ENCODE measurements around the gene SV2B.
"Not testable (repeated sequence)": the region's sequence is repeated elsewhere in the genome, so short reads cannot be mapped to it uniquely, and the experiment has no call there.

Gene SV2B

DNA sequence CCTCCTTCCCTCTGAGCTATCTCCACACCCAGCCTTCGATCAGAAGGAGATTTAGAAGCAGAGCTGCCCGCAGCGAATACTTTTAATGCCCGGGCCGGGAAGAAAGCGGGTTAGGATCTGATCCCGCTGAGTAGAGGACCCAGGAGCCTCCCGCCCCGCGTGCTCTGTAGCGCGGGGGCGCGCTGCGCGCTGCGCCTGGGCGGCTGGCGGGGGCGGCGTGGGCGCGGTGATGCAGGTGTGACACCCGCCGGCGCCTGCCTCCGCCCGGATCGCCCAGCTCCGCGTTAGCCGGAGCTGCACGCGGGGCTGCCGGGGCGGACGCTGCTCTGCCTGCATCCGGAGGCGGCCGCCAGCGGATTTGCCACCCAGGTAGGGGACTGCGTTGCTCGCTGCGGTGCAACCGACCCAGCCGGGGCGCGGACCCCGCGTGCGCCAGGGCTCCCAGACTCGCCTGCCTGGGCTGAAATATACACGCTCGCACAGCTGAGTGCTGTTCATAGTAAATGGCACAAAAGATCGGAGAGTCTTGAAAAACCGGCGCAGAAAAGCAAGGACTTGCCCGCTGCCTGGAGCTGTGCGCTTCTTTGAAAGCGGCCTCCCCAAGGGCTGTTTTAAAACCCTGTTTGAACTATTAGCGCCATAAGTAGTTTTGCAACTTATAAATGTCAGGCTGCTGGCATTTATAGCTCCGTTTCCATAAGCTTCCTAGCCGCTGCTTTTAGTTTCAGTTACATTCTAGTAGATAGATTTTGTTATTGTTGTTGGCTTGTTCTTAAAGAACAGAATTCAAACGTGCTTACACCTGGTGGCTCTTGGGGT is at the start of gene SV2B:
Gene SV2B (plus strand): TSS at position 263 of the 819 bp plus-strand sequence. CDS start 126,007 bp downstream, outside the sequence.
- DNase-seq (ENCODE audit: low spot score): no peak

GRCh38 chr15:91051248-91051647 is 48.8 kb upstream of the SV2B start:
- no peak for DNase-seq (ENCODE audit: low spot score)

DNA sequence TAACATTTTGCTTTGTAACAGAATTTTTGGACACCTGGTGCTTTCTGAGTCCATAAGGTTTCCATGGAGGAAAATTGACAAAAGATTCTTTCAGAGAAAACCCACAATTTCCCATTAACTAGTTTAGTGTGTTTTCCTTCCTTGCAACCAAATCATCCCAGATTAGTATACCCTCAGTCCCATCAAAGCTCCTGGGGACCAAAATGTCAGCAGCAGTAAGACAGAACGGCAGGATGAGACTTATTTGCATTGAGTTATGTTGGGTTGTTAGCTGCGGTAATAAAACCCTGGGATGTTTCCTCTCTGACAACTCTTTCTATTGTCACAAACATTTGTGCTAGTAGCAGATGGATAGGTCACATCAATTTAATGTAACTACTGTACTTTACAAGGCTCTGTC is 45.2 kb upstream of the SV2B start:
- DNase-seq (ENCODE audit: low spot score): no peak

GRCh38 chr15:91055548-91056331 is 44.3 kb upstream of the SV2B start:
- DNase-seq (ENCODE audit: low spot score): peak; percentile 87

- DNase-seq (ENCODE audit: low spot score): no peak
These were observed 38.8 kb upstream of the SV2B start for GRCh38 chr15:91061230-91061629.

DNA sequence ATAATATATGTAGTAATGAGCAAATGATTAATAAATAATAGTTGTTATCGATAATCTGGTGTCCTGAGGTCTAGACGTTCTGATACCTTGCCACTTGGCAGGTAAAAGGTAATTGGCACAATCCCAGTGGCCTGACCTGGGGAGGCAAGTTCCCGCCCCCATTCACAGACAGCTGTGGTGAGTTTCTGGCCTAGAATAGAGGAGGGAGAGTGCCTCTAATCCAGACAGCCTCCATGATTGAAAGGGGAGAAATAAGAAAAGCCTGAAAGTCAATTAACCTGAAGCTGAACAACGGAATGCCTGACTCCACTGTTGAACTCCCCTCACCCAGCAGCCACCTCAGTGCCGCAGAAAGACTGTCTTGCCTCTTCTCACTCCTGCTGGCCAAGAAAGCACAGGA is 38.1 kb upstream of the SV2B start:
- no peak for DNase-seq (ENCODE audit: low spot score)

DNA sequence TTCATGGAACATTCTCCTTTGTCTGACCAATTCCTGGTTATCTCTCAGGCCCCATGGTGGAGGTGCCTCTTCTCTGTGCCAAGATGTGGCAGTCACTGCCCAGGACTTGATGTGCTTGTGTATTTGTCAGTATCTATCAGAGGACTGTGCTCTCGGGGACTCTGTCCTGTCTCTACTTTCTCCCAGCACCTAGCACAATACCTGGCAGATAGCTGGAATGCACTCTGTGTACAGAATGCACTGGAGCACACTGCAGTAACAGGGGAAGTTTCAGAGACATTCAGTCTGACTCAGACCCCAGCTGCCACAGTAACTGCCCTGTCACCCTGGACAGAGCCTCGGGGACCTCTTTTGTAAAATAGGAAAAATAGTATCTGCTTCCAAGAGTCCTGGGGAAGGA is 34.6 kb upstream of the SV2B start:
- no peak for DNase-seq (ENCODE audit: low spot score)

DNA sequence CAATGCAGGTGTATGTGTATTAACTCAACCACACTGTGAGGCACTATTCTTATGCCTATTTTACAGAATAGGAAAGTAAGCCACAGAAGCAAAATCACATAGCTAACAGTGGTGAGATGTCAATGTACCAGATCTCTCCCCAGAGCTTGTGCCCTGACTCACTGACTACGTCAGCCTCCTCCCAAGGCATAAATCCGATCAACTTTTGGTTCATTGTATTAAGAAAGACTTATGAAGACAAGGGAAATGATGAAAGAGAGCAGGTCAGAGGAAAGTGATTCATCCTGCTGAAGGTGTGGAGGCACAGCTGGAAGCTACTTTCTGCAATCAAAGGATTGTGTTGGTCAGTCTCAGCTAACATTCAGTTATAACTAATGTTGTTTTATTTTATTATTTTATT is 33.0 kb upstream of the SV2B start:
- DNase-seq (ENCODE audit: low spot score): no peak

DNA sequence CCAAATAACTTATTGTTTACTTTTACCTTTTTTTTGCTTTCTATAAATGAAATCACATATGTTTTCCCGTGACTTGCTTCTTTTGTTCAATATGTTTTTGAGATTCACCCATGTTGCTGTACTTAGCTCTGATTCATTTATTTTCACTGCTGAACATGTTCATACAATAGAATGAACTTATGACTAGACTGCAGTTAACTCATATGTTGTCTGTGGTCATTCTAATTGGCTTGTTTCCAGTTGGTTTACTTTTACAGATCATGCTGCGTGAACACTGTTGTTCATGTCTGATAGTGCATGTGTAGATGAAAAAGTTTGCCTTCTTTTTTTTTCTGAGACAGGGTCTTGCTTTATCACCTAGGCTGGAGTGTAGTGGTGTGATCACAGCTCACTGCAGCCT is 31.6 kb upstream of the SV2B start:
- no peak for DNase-seq (ENCODE audit: low spot score)

- DNase-seq (ENCODE audit: low spot score): no peak
These were observed 31.1 kb upstream of the SV2B start for GRCh38 chr15:91068966-91069365.

DNA sequence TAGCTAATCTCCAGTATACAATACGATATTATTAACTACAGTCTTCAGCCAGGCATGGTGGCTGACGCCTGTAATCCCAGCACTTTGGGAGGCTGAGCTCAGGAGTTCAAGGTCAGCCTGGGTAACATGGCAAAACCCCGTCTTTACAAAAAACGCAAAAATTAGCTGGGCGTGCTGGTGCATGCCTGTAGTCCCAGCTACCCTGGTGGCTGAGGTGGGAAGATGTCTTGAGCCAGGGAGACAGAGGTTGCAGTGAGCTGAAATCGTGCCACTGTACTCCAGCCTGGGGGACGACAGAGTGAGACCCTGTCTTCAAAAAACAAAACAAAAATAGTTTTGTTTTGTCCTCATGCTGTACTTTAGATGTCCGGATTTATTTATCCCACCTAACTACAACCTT is 29.2 kb upstream of the SV2B start:
- no peak for DNase-seq (ENCODE audit: low spot score)

DNA sequence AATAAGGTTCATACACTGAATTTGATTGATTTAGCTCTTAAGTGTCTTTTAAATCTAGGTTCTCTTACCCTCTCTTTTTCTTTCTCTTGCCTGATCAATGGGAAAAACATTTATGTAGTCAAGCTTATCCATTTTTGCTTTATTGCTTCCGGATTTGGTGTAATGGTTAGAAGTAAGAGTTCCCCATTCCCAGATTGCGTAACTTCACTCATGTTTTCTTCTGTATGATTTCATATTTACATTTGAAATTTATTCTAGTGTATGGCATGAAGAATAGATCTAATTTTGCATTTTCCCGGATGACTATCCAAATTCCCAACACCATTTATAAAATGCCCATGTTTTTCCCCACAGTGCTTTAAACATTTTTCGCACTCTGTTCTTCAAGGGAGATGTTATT is 27.9 kb upstream of the SV2B start:
- no peak for DNase-seq (ENCODE audit: low spot score)

- no peak for DNase-seq (ENCODE audit: low spot score)
These were observed 27.0 kb upstream of the SV2B start for GRCh38 chr15:91073077-91073476.

GRCh38 chr15:91073768-91074167 is 26.3 kb upstream of the SV2B start:
- no peak for DNase-seq (ENCODE audit: low spot score)

DNA sequence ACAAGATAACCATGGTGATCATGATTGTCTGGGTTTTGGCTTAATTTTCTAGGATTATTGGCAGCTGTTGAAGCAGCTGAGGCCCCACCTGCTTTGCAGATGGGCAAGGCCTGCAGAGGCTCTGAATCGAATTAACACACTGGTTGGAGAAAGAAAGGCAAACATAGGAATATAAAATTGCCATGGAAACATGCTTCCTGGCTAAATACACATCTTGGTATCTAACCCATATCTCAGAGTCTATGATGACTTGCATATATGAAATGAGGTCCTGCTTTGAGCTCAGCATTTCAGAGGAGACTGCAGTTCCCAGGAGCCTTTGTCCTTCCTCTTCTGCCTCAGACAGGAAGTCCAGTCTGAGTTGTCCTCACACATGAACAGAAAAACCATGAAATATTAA is 24.3 kb upstream of the SV2B start:
- DNase-seq (ENCODE audit: low spot score): no peak

DNA sequence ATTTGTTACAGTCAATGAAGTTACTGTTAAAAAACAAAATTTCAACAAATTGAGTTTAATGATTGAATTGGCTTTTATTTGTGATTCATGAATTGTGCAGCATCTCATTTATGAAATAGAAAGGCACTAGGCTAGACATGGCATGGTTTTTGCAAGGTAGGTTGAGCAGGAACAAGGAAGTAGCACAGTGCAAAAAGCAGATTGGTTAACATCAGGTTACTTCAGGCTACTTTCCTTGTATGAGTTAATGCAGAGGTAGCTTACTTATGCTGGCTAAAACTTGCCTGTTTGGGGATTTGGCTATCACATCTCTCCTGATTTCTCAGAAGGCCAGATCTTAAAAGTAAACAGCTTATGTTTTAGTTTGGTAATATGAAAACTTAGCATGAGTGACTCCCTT is 23.0 kb upstream of the SV2B start:
- DNase-seq (ENCODE audit: low spot score): no peak

- DNase-seq (ENCODE audit: low spot score): not testable (repeated sequence)
These were observed 6.2 kb upstream of the SV2B start for GRCh38 chr15:91093866-91094265.

DNA sequence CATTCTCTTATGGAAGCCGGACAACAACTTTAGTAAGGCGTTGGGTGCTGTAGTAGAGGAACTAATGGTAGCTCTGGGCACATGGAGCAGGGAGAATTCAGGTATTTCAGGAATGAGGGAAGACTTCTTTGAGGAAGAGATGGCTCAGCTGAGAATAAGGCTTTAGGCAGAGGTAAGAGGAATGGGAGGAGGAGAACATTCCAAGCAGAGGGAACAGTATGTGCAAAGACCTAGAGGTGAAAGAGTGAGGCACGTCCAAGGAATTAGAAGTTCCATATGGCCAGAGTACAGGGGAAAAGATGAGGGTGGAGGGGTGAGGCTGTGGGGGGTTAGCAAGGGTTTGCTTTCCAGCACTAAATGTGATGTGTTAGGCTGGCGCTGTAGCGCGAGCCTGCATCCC is 1.6 kb upstream of the SV2B start:
- DNase-seq (ENCODE audit: low spot score): no peak

GRCh38 chr15:91099616-91099994 is 452 bp upstream of the SV2B start:
- DNase-seq (ENCODE audit: low spot score): no peak

- DNase-seq (ENCODE audit: low spot score): no peak
These were observed 954 bp downstream of the SV2B start for GRCh38 chr15:91100814-91101607.

- no peak for DNase-seq (ENCODE audit: low spot score)
These were observed 1.5 kb downstream of the SV2B start for GRCh38 chr15:91101608-91101920.

DNA sequence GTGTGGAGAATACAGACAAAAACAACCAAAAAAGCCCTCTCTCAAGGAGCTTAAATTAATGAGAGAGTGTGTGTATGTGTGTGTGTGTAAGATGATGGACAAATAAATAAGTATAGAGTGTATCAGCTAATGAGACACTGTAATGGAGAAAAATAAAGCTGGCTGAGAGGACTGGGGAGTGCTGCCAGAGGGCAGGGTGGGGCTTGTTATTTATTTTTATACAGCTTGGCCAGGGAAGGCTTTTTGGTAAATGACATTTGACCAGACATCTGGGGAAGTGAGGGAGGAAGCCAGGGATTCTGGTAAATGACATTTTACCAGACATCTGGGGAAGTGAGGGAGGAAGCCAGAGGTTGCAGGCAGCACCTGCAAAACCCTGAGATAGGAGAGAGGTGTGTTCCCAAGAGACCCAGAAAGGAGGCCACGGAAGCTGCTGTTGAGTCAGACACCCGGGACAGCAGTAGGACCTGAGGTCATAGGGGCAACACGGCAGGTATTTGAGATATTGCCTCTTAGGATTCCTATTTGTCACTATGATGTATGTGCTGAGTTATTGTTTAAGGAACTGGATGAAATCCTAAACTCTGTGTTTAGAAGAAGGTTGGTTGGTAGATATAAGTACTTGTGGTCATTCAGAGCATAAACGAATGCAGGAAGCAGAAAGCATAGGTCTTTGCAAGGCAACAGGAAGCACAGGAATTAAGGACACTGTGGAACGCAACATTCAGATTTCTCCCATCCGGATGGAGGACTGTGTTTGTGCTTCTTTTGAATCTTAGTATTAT is 2.7 kb downstream of the SV2B start:
- DNase-seq (ENCODE audit: low spot score): no peak
